ENCODE data around the gene CDH22. TPM values are rescaled to one million over a fixed set of nuclear protein-coding genes. Genes with fewer than 3 reads are reported as not detected.

The CDH22 gene
- polyA plus RNA-seq, 1 donor from 2014 or later = 2.1 TPM

DNA sequence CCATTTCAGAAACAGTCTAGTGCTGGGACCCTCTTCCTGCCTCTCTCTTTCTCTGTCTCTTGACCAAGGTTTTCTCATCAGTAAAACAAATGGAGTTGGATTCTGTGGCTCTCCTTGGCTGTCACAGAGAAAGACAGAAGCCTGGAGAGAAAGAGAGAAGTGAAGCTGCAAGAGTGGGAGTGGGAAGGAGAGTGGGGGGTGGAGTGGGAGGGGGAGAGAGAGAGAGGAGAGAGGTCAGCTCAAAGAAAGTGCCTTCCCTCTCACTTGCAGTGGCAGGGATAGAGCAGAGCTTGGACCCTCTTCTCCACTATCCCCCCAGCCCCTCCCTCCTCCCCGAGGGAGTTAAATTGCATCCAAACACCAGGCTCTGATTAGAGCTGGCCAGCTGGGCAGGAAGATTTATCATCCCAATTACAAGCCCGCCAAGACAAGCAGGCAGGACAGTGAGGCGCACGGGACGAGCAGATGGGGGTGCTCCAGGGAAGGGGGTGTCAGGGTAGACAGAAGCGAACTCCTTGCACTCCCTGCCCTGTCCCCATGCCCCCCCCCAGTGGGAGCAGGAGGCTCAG is 115.8 kb downstream of the CDH22 start:
- Histone ChIP-seq H4K20me1 (ENCODE audit: insufficient read depth) (no peaks in the 10 kb centered on the region), H3K27me3 (ENCODE audit: insufficient read depth, low read depth, low read length) (no peaks in the 10 kb centered on the region), H3F3A (ENCODE audit: insufficient read depth, low read length, poor library complexity, severe bottlenecking) (no peaks in the 10 kb centered on the region), H3K27ac (ENCODE audit: low read length) (no peak overlapping the region), H3K36me3 (ENCODE audit: insufficient read depth, low read length) (no peaks in the 10 kb centered on the region), H3K4me2 (ENCODE audit: low read length) (no peak overlapping the region), H3K9ac (ENCODE audit: low read length) (no peak overlapping the region), H2AFZ (ENCODE audit: low read depth, low read length) (no peak overlapping the region), H3K79me2 (replicated peaks; ENCODE audit: insufficient read depth, low read length) (no peaks in the 10 kb centered on the region), H3K9me2 (ENCODE audit: insufficient read depth, low read length) (no peaks in the 10 kb centered on the region), H3K9me3 (ENCODE audit: low read length) (no peaks in the 10 kb centered on the region), H3K4me3 (ENCODE audit: low read length) (no peak overlapping the region)
- TF ChIP-seq, protein P1, sequence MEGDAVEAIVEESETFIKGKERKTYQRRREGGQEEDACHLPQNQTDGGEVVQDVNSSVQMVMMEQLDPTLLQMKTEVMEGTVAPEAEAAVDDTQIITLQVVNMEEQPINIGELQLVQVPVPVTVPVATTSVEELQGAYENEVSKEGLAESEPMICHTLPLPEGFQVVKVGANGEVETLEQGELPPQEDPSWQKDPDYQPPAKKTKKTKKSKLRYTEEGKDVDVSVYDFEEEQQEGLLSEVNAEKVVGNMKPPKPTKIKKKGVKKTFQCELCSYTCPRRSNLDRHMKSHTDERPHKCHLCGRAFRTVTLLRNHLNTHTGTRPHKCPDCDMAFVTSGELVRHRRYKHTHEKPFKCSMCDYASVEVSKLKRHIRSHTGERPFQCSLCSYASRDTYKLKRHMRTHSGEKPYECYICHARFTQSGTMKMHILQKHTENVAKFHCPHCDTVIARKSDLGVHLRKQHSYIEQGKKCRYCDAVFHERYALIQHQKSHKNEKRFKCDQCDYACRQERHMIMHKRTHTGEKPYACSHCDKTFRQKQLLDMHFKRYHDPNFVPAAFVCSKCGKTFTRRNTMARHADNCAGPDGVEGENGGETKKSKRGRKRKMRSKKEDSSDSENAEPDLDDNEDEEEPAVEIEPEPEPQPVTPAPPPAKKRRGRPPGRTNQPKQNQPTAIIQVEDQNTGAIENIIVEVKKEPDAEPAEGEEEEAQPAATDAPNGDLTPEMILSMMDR (IDR thresholded peaks at IDR 0.05; ENCODE audit: poor library complexity, severe bottlenecking) = no peak
- TF ChIP-seq REST (IDR thresholded peaks at IDR 0.05; ENCODE audit: borderline replicate concordance) (no peak), SMC3 (conservative IDR thresholded peaks at IDR 0.05; ENCODE audit: poor library complexity) (no peak), EP300 (conservative IDR thresholded peaks at IDR 0.05; ENCODE audit: poor library complexity, severe bottlenecking) (no peak), MXI1 (conservative IDR thresholded peaks at IDR 0.05; ENCODE audit: poor library complexity, severe bottlenecking) (no peak), TAF1 (IDR thresholded peaks at IDR 0.05; ENCODE audit: low read depth) (no peak), POLR2AphosphoS5 (IDR thresholded peaks at IDR 0.05) (no peak), EZH2 (IDR thresholded peaks at IDR 0.05; ENCODE audit: borderline replicate concordance, insufficient read depth, low read length, poor library complexity, severe bottlenecking) (no peak), RAD21 (conservative IDR thresholded peaks at IDR 0.05) (no peak)

- TF ChIP-seq MXI1 (conservative IDR thresholded peaks at IDR 0.05; ENCODE audit: poor library complexity, severe bottlenecking) (no peak), SMC3 (conservative IDR thresholded peaks at IDR 0.05; ENCODE audit: poor library complexity) (no peak), EP300 (conservative IDR thresholded peaks at IDR 0.05; ENCODE audit: poor library complexity, severe bottlenecking) (no peak), EZH2 (IDR thresholded peaks at IDR 0.05; ENCODE audit: borderline replicate concordance, insufficient read depth, low read length, poor library complexity, severe bottlenecking) (no peak), POLR2AphosphoS5 (IDR thresholded peaks at IDR 0.05) (no peak), RAD21 (conservative IDR thresholded peaks at IDR 0.05) (no peak), TAF1 (IDR thresholded peaks at IDR 0.05; ENCODE audit: low read depth) (no peak)
- Histone ChIP-seq H3K9ac (ENCODE audit: low read length) (no peak overlapping the region), H3K79me2 (replicated peaks; ENCODE audit: insufficient read depth, low read length) (no peaks in the 10 kb centered on the region), H3K36me3 (ENCODE audit: insufficient read depth, low read length) (no peaks in the 10 kb centered on the region), H3K9me2 (ENCODE audit: insufficient read depth, low read length) (no peaks in the 10 kb centered on the region), H3K27me3 (ENCODE audit: insufficient read depth, low read depth, low read length) (no peaks in the 10 kb centered on the region), H3K4me2 (ENCODE audit: low read length) (no peak overlapping the region), H4K20me1 (ENCODE audit: insufficient read depth) (no peaks in the 10 kb centered on the region), H3K27ac (ENCODE audit: low read length) (no peak overlapping the region), H3K9me3 (ENCODE audit: low read length) (no peaks in the 10 kb centered on the region), H3K4me3 (ENCODE audit: low read length) (no peak overlapping the region), H2AFZ (ENCODE audit: low read depth, low read length) (no peak overlapping the region), H3F3A (ENCODE audit: insufficient read depth, low read length, poor library complexity, severe bottlenecking) (no peaks in the 10 kb centered on the region)
These were observed 116.7 kb downstream of the CDH22 start for GRCh38 chr20:46191611-46192010.

All from neural cell (in vitro differentiated cells).